22Rv1 (cell line): ENCODE measurements around the gene SEMA5A.

Experiments
- CTCF ChIP-seq: fragments of 450-650 bp; IDR thresholded peaks from 2 replicates; pipeline ENCODE4 v1.5.1; 2017; ENCODE audit warnings: mild to moderate bottlenecking
- ZFX ChIP-seq: fragments of 450-650 bp; IDR thresholded peaks from 2 replicates; pipeline ENCODE4 v1.6.1; 2017; ENCODE audit warnings: antibody characterized with exemption, borderline replicate concordance

- TF ChIP-seq CTCF (peak; percentile 98), ZFX (no peak)
Observed at GRCh38 chr5:9544502-9545135, 1.3 kb downstream of the SEMA5A start.
